SU-DHL-6 (cell line): ENCODE results near the gene NACC2.

Experiments
- EZH2phosphoT487 ChIP-seq: fragments of 200-600 bp; sonication (generic), shearing (Covaris generic); conservative IDR thresholded peaks from 2 replicates; pipeline ENCODE4 v1.6.1; 2018; ENCODE audit warnings: mild to moderate bottlenecking, antibody characterized with exemption, low read length, moderate library complexity, mixed read lengths
- TF ChIP-seq, protein P1 (sequence below): fragments of 200-600 bp; sonication (generic); IDR thresholded peaks from one replicate; pipeline ENCODE4 v1.5.1; 2017; ENCODE audit warnings: antibody characterized with exemption, mild to moderate bottlenecking, low read length, moderate library complexity; ENCODE audit not compliant: insufficient read depth, poor library complexity, severe bottlenecking

DNA sequence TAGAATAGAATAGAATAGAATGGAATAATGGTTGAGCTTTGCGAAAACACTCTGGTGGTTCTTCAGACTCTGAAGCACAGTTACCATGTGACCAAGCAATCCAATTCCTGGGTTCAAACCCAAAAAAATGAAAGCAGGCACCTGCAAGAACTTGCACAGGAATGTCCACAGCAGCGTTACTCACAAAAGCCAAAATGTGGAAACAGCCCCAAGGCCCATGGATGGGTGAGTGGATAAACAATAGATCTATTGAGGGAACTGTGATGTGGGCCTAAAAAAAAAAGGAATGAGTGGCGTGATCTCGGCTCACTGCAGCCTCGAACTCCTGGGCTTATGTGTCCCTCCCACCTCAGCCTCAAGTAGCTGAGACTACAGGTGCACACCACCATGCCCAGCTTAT is 45.0 kb upstream of the NACC2 start:
- TF ChIP-seq, protein P1, sequence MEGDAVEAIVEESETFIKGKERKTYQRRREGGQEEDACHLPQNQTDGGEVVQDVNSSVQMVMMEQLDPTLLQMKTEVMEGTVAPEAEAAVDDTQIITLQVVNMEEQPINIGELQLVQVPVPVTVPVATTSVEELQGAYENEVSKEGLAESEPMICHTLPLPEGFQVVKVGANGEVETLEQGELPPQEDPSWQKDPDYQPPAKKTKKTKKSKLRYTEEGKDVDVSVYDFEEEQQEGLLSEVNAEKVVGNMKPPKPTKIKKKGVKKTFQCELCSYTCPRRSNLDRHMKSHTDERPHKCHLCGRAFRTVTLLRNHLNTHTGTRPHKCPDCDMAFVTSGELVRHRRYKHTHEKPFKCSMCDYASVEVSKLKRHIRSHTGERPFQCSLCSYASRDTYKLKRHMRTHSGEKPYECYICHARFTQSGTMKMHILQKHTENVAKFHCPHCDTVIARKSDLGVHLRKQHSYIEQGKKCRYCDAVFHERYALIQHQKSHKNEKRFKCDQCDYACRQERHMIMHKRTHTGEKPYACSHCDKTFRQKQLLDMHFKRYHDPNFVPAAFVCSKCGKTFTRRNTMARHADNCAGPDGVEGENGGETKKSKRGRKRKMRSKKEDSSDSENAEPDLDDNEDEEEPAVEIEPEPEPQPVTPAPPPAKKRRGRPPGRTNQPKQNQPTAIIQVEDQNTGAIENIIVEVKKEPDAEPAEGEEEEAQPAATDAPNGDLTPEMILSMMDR, result no peak
- TF ChIP-seq EZH2phosphoT487, result no peak
